ENCODE measurements around the gene SSMEM1.
"Not testable (repeated sequence)": the region's sequence is repeated elsewhere in the genome, so short reads cannot be mapped to it uniquely, and the experiment has no call there.

The SSMEM1 gene

GRCh38 chr7:130232209-130232608 lies 24.5 kb downstream of the SSMEM1 start:
- TF ChIP-seq, protein P1, sequence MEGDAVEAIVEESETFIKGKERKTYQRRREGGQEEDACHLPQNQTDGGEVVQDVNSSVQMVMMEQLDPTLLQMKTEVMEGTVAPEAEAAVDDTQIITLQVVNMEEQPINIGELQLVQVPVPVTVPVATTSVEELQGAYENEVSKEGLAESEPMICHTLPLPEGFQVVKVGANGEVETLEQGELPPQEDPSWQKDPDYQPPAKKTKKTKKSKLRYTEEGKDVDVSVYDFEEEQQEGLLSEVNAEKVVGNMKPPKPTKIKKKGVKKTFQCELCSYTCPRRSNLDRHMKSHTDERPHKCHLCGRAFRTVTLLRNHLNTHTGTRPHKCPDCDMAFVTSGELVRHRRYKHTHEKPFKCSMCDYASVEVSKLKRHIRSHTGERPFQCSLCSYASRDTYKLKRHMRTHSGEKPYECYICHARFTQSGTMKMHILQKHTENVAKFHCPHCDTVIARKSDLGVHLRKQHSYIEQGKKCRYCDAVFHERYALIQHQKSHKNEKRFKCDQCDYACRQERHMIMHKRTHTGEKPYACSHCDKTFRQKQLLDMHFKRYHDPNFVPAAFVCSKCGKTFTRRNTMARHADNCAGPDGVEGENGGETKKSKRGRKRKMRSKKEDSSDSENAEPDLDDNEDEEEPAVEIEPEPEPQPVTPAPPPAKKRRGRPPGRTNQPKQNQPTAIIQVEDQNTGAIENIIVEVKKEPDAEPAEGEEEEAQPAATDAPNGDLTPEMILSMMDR (conservative IDR thresholded peaks at IDR 0.05) = no peak
- no peak overlapping the region for H3K27ac ChIP-seq

DNA sequence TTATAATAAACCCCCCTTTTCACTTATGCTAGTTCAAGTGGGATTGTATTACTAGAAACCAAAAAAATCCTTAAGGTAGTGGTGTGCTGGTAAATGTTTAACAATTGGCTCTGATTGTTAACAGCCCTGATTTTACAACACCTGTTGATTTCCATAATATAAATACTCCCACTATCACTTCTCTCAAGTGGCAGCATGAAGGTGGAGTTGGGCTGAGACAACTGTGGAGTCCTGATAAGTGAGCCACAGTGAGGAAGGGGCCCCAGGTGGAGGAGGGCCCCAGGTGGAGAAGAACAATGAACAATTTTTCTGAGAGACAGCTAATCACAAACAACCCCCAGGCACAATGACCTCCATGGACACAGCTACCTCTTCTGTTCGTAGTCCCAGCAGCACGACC lies 26.4 kb downstream of the SSMEM1 start:
- TF ChIP-seq, protein P1 (conservative IDR thresholded peaks at IDR 0.05) = no peak
- no peak overlapping the region for H3K27ac ChIP-seq

DNA sequence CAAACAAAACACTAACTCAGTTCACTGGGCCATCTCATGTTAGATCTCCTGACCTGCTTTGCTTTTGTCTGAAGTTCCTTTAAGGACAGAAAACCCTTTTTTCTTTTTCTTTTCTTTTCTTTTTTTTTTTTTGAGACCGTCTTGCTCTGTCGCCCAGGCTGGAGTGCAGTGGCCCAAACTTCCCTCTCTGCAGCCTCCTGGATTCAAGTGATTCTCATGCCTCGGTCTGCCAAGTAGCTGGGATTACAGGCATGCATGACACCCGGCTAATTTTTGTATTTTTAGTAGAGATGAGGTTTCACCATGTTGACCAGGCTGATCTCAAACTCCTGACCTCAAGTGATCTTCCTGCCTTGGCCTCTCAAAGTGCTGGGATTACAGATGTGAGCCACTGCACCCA lies 28.7 kb downstream of the SSMEM1 start:
- H3K27ac ChIP-seq = not testable (repeated sequence)

DNA sequence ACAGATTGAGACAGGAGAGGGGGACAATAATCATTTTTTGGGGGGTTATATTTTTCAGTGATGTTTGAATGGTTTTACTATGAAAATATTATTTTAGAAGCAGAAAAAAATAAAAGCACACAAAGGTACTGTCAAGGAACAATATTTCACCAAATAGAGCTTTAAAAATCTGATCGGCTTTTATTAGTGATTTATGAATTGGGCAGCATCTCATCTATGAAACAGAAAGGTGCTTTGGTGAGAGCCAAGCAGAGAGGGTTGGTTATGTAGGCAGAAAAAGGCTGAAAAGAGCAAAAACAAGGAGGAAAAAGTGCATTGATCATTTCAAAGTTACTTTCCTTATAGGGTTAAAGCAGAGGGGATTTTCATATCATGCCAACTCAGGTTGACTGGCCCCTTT lies 32.6 kb downstream of the SSMEM1 start:
- no peak overlapping the region for H3K27ac ChIP-seq
- TF ChIP-seq, protein P1 (conservative IDR thresholded peaks at IDR 0.05) = no peak

- TF ChIP-seq, protein P1 (conservative IDR thresholded peaks at IDR 0.05) = peak; percentile 91
- no peak overlapping the region for H3K27ac ChIP-seq
Measured at GRCh38 chr7:130242198-130243014, 34.7 kb downstream of the SSMEM1 start.

- not testable (repeated sequence) for H3K27ac ChIP-seq
Measured at GRCh38 chr7:130243486-130243885, 35.8 kb downstream of the SSMEM1 start.

DNA sequence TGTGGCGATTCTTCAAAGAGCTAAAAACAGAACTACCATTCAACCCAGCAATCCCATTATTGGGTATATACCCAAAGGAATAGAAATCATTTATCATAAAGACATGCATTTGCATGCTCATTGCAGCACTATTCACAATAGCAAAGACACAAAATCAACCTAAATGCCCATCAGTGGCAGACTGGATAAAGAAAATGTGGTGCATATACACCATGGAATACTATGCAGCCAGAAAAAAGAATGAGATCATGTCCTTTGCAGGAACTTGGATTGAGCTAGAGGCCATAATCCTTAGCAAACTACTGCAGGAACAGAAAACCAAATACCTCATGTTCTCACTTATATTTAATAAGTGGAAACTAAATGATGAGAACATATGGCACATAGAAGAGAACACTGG lies 38.8 kb downstream of the SSMEM1 start:
- H3K27ac ChIP-seq = not testable (repeated sequence)

DNA sequence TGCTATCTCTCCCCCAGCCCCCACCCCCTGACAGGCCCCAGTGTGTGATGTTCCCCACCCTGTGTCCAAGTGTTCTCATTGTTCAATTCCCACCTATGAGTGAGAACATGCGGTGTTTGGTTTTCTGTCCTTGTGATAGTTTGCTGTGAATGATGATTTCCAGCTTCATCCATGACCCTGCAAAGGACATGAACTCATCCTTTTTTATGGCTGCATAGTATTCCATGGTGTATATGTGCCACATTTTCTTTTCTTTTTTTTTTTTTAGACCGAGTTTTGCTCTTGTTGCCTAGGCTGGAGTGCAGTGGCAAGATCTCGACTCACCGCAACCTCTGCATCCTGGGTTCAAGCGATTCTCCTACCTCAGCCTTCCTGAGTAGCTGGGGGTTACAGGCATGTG lies 41.2 kb downstream of the SSMEM1 start:
- H3K27ac ChIP-seq = not testable (repeated sequence)

GRCh38 chr7:130249626-130250025 lies 42.0 kb downstream of the SSMEM1 start:
- not testable (repeated sequence) for H3K27ac ChIP-seq

DNA sequence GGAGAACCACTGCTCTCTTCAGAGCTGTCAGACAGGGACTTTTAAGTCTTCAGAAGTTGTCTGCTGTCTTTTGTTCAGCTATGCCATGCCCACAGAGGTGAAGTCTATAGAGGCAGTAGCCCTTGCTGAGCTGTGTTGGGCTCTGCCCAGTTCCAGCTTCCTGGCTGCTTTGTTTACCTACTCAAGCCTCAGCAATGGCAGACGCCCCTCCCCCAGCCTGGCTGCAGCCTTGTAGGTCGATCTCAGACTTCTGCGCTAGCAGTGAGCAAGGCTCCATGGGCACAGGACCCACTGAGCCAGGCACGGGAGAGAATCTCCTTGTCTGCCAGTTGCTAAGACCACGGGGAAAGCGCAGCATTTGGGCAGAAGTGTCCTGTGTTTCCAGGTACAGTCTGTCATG lies 46.9 kb downstream of the SSMEM1 start:
- H3K27ac ChIP-seq = no peak overlapping the region

More for the DNA sequence above, 46.9 kb downstream of the SSMEM1 start:
- TF ChIP-seq, protein P1 (conservative IDR thresholded peaks at IDR 0.05) = no peak

Measured in VCaP (cell line).